ENCODE data around the gene PKP3.

Gene PKP3

GRCh38 chr11:444396-445144 is 50.6 kb downstream of the PKP3 start:
- DNase-seq (ENCODE audit: low read depth) = no peak

GRCh38 chr11:445765-446588 is 52.0 kb downstream of the PKP3 start:
- no peak for DNase-seq (ENCODE audit: low read depth)

GRCh38 chr11:446891-447290 is 52.9 kb downstream of the PKP3 start:
- no peak for DNase-seq (ENCODE audit: low read depth)

GRCh38 chr11:447923-448731 is 54.1 kb downstream of the PKP3 start:
- peak; percentile 81 for DNase-seq (ENCODE audit: low read depth)

GRCh38 chr11:449889-450808 is 56.1 kb downstream of the PKP3 start, which contains the start of gene PTDSS2:
PTDSS2 (plus strand) TSS chr11:450279; CDS start chr11:450456, 177 bp downstream.
- peak; percentile 93 for DNase-seq (ENCODE audit: low read depth)

- peak; percentile 22 for DNase-seq (ENCODE audit: low read depth)
These were observed 56.9 kb downstream of the PKP3 start for GRCh38 chr11:450809-451451.

- no peak for DNase-seq (ENCODE audit: low read depth)
These were observed 57.7 kb downstream of the PKP3 start for GRCh38 chr11:451738-452137.

- DNase-seq (ENCODE audit: low read depth) = no peak
These were observed 58.3 kb downstream of the PKP3 start for GRCh38 chr11:452203-452744.

GRCh38 chr11:452916-453527 is 59.0 kb downstream of the PKP3 start:
- no peak for DNase-seq (ENCODE audit: low read depth)

- no peak for DNase-seq (ENCODE audit: low read depth)
These were observed 59.6 kb downstream of the PKP3 start for GRCh38 chr11:453564-453963.

GRCh38 chr11:454043-454442 is 60.0 kb downstream of the PKP3 start:
- no peak for DNase-seq (ENCODE audit: low read depth)

Data from fibroblast of the conjunctiva (primary cell).